Measurements from ENCODE around the gene IQCE.

DNA sequence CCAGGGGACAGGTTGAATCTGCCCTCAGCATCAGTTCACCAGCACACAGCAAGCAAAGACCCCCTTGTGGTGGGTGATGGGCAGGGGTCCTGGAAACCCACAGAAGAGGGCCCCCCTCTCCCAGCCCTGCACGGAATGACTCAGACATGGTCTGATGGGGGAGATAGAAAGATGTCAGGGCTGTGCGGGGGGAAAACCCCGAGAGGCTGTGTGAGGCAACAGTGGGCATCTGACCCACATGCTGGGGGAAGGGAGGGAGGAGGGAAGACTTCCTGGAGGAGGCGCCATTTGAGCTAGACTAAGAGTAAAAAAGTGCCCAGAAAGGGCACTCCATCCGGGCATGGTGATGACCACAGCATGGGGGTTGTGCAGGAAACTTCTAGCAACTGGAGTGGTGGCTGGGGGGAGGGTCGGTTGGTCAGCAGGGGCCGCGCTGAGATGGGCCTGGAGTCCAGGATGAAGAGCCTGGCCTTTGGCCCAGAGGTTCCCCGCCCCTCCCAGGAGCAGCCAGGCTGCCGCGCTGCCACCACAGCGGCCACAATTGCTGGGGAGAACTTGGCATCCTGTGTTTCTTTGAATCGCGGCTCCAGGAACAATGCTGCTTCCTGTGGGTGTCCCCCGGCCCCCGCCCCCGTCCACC, 36.7 kb upstream of the IQCE start:
- TF ChIP-seq YY1 (IDR thresholded peaks at IDR 0.05; ENCODE audit: insufficient read depth, insufficient read length), result no peak
- no peak for TF ChIP-seq ZNF274 (IDR thresholded peaks at IDR 0.05; ENCODE audit: low read depth, low read length)
- TF ChIP-seq SUZ12 (IDR thresholded peaks at IDR 0.05; ENCODE audit: extremely low read depth, insufficient read depth, insufficient read length), result no peak
